GM19239 (cell line): Measurements from ENCODE around the gene PRRT2.
"Not testable (repeated sequence)": the region's sequence is repeated elsewhere in the genome, so short reads cannot be mapped to it uniquely, and the experiment has no call there.

ENCODE experiments used
- DNase-seq: peaks from one replicate; pipeline ENCODE4 v3.0.0; 2011; ENCODE audit warnings: low spot score; ENCODE audit not compliant: insufficient read length
- FAIRE-seq: peaks from 2 replicates; lab custom pipeline; 2011; peaks lifted over from hg19 to GRCh38; lab: Jason Lieb, UNC

PRRT2 gene

GRCh38 chr16:29825145-29826044, 13.4 kb downstream of the PRRT2 start:
- FAIRE-seq = peak; percentile 33
- DNase-seq = peak; percentile 52

- DNase-seq = no peak
- no peak for FAIRE-seq
Observed at GRCh38 chr16:29826342-29826695, 14.3 kb downstream of the PRRT2 start.

GRCh38 chr16:29830774-29831173, 18.8 kb downstream of the PRRT2 start:
- DNase-seq = no peak
- no peak for FAIRE-seq

GRCh38 chr16:29831490-29831889, 19.5 kb downstream of the PRRT2 start:
- DNase-seq (no peak), FAIRE-seq (no peak)

DNA sequence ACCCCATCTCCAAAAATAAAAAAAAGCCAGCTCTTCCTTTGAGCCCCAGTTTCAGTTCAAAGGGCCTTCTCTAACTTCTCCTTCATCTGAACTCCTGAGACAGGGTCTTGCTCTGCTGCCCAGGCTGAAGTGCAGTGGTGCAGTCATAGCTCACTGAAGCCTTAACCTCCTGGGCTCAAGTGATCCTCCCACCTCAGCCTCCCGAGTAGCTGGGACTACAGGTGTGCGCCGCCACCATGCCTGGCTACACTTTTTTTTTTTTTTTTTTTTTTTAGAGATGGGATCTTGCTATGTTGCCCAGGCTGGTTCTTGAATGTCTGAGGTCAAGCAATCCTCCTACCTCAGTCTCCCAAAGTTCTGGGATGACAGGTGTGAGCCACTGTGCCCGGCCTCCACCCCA, 21.2 kb downstream of the PRRT2 start:
- FAIRE-seq, DNase-seq: not testable (repeated sequence)

DNA sequence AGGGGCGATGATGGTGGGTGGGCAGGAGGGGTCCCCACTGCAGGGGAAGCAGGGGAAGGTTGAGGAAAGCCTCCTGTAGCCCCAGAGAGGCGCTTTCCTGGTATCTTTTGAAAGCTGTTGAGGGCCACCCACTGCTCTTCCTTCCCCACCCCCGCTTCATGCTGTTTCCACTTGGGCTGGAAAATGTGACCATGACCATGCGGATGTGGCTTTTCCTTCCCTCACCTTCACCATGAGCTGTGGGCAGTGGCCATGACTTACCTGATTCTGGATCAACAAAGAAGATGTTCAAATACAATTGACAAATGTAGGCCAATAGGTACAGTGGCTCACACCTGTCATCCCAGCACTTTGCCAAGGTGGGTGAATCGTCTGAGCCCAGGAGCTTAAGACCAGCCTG, 22.1 kb downstream of the PRRT2 start:
- no peak for FAIRE-seq

GRCh38 chr16:29835926-29836325, 23.9 kb downstream of the PRRT2 start:
- FAIRE-seq (no peak), DNase-seq (no peak)

More for the DNA sequence above, 22.1 kb downstream of the PRRT2 start:
- no peak for DNase-seq

GRCh38 chr16:29836623-29837022, 24.6 kb downstream of the PRRT2 start:
- FAIRE-seq (no peak), DNase-seq (no peak)

DNA sequence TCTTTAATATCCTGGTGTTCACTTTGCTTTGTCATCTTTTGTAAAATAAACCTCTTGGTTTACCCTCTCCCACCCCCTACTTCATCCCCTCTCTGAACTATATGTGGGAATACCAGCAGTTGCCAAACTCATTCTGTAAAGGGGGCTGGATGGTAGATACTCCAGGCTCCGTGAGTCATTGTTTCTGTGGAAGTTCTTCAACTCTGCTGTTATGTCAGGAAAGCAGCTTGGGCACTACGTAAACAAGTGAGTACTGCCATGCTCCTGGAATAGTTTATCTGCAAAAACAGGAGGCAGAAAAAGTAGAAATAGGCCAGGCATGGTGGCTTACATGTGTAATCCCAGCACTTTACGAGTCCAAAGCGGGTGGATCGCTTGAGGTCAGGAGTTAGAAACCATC, 25.8 kb downstream of the PRRT2 start:
- FAIRE-seq (no peak), DNase-seq (no peak)

GRCh38 chr16:29839822-29840221, 27.8 kb downstream of the PRRT2 start:
- no peak for FAIRE-seq
- DNase-seq = no peak

DNA sequence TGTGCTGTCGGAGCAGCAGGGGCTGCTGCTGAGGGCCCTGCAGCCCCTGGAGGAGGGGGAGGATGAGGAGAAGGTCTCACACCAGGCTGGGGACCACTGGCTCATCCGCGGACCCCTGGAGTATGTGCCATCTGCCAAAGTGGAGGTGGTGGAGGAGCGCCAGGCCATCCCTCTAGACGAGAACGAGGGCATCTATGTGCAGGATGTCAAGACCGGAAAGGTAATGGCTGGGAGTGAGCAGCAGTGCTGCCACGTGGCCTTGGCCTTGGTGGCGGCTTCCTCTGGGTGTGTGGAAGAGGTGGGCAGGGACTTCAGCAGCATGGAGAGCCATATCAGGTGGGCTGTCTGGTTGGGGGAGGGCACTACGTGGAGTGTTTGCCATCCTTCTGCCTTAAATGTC, 28.2 kb downstream of the PRRT2 start:
- DNase-seq (no peak), FAIRE-seq (no peak)

DNA sequence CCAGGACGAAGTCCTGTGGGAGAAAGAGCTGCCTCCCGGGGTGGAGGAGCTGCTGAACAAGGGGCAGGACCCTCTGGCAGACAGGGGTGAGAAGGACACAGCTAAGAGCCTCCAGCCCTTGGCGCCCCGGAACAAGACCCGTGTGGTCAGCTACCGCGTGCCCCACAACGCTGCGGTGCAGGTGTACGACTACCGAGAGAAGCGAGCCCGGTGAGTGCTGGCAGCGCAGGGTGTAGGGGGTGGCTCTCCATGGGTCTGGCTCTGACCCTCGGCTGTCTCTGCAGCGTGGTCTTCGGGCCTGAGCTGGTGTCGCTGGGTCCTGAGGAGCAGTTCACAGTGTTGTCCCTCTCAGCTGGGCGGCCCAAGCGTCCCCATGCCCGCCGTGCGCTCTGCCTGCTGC, 29.6 kb downstream of the PRRT2 start:
- FAIRE-seq = no peak
- no peak for DNase-seq

DNA sequence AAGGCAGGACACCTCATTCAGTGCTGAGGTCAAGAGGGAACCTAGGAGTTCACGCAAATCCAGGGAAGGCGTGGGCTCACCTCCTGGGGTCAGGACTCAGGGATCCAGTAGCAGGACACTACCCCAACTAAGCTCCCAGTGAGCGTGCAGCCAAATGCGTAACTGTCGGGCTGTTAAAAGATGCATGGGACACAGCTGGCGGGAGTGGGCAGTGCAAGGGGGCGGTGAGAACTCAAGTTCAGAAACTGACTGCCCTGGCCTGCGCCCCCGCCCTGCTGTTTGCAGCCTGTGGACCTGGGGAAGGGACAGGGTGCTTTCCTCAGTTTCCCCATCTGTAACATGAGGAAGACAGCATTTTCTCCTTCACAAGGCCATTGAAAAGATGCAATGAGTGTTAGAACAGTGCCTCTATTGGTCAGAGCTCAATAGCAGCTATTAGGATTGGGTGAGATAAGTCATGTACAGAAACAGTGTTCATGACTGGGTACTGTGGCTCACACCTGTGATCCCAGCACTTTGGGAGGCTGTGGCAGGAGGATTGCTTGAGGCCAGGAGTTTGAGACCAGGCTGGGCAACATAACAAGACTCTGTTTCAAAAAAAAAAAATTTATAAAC, 30.8 kb downstream of the PRRT2 start:
- DNase-seq (no peak), FAIRE-seq (no peak)

GRCh38 chr16:29843931-29844330, 31.9 kb downstream of the PRRT2 start:
- DNase-seq (no peak), FAIRE-seq (no peak)

DNA sequence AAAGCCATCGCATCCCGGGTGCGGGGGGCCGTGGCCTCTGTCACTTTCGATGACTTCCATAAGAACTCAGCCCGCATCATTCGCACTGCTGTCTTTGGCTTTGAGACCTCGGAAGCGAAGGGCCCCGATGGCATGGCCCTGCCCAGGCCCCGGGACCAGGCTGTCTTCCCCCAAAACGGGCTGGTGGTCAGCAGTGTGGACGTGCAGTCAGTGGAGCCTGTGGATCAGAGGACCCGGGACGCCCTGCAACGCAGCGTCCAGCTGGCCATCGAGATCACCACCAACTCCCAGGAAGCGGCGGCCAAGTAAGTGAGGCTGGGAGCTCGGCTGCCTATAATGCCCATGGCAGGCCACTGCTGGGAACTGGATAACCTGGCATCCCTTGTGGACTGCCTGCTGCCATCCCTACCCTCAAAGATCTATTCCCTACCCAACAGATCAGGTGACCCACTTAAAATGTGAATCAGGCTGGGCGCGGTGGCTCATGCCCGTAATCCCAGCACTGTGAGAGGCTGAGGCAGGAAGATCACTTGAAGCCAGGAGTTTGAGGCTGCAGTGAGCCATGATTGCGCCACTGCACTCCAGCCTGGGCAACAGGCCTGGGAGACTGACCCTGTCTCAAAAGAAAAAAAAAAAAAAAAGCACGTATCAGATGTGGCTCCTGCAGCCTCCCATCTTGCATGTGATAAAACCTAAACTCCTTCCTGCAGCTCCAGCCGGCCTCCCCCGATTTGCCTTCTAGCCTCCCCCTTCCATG, 32.8 kb downstream of the PRRT2 start:
- FAIRE-seq (no peak), DNase-seq (no peak)

- FAIRE-seq (no peak), DNase-seq (no peak)
Observed at GRCh38 chr16:29845656-29846055, 33.7 kb downstream of the PRRT2 start.

DNA sequence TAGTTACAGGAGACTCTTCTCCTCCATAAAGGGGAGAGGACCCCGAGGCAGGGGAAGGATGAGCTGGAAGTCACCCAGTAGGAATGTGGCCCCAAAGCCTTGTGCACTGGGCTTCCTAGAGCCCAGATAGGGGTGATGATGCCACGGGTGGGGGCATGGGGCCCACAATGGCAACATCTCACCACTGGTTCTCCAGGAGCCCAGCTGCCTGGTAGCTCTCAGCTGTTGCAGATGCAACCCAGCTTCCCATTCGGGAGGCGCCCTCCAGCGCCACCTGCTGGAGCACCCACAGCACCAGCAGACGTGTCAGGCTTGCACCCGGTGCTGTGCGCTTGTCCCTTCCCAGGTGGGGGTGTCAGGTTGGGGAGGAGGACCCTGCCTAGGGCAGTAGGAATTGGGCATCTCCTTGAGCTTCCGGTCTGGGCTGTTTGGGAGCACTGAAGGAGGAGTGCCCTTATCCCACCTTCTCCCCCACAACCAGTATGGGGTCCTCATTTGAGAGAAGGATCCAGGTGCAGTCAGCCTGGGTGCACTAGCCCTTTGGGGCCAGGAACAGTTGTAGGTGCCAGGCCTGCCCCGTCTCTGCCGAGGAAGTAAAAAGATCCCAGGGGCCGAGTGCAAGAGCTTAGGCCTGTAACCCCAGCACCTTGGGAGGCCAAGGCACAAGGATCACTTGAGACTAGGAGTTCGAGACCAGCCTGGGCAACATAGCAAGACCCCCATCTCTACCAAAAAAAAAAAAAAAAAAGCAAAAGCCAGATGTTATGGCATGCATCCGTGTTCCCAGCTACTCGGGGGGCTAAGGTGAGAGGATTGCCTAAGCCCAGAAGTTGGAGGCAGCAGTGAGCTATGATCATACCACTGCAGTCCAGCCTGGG, 36.7 kb downstream of the PRRT2 start:
- DNase-seq = peak; percentile 84
- FAIRE-seq = peak; percentile 80

DNA sequence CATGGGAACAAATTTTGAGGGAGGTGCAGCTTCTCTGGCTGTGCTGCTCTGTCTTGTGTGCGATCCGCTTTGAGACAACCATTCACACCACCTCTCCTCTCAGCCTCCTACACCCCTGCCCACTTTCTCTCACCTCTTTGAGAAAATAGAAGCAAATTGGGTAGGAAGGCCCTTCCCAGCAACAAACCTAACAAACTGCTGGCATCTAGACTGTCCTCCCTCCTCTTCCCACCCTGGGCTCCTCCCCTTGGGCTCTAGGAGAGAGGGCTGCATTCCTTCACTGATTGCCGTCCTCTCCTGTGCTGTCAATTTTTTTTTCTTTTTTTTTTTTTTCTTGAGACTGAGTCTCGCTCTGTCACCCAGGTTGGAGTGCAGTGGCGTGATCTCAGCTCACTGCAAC, 37.5 kb downstream of the PRRT2 start:
- FAIRE-seq = no peak

DNA sequence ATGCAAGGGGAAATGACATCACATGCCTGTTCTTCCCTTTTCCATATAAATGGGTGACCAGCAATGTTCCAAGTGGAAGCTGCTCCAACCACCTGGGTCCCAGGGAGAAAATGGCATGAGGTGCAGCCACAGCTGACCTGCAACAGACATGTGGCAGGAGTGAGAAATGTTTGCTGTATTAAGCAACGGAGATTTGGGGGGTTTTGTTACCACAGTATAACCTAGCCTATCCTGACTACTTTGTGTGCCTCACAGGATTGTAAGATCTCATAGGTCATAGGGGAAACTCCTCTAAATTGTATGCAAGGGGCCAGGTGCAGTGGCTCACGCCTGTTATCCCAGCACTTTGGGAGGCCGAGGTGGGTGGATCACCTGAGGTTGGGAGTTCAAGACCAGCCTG, 39.0 kb downstream of the PRRT2 start:
- DNase-seq (no peak), FAIRE-seq (no peak)

More for the DNA sequence above, 37.5 kb downstream of the PRRT2 start:
- DNase-seq = no peak

DNA sequence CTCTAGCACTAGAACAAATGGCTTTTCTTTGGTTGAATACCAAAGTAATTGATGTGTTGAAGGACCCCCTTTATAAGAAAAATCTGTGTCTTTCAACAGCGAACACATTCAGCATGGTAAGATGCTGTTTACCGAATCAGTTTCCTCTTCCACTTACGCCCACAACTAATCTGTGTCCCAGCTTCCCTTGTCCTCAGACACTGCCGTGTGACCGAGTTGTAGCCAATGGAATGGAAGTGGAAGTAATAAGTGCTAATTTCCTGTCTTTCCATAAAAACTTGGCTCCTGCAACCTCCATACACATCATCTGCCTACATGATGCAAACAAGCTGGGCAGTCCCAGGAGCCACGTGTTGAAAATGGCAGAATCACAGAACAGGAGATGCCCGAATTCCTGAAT, 40.7 kb downstream of the PRRT2 start:
- FAIRE-seq (no peak), DNase-seq (no peak)
